T-helper 17 cell (primary cell): ENCODE results near the gene ANOS1. TPM values are rescaled to one million over a fixed set of nuclear protein-coding genes. Genes with fewer than 3 reads are reported as not detected.

Experiments
- ATAC-seq: fragments of 150-1000 bp; cut with Tn5 transposase; 2 replicates; pipeline ENCODE4 v1.10.0; 2021; ENCODE audit warnings: mild to moderate bottlenecking, moderate library complexity
- DNase-seq, 3 donors: peaks; one replicate each; pipeline versions ENCODE4 v3.0.0 to v3.0.0-alpha.2; 2020 to 2021
- H3K9me3 ChIP-seq: one replicate; pipeline ENCODE4 v1.7.0; 2013; ENCODE audit warnings: low read length, mild to moderate bottlenecking; ENCODE audit not compliant: control insufficient read depth, poor library complexity, severe bottlenecking
- H3K27ac Mint-ChIP-seq: one replicate; pipeline ENCODE4 v1.8.0; 2022; ENCODE audit warnings: mild to moderate bottlenecking, moderate library complexity, mixed read lengths
- H3K27me3 Mint-ChIP-seq: one replicate; pipeline ENCODE4 v1.8.0; 2022; ENCODE audit warnings: mixed read lengths
- H3K36me3 Mint-ChIP-seq: one replicate; pipeline ENCODE4 v1.8.0; 2022; ENCODE audit warnings: low read depth, mixed read lengths
- H3K4me1 Mint-ChIP-seq: one replicate; pipeline ENCODE4 v1.8.0; 2022; ENCODE audit warnings: mild to moderate bottlenecking, mixed read lengths
- H3K4me3 Mint-ChIP-seq: one replicate; pipeline ENCODE4 v1.8.0; 2022; ENCODE audit warnings: mild to moderate bottlenecking, moderate library complexity, mixed read lengths
- total RNA-seq, 4 donors: library from RNA in 2 of 4; stranded (reverse) in 2 of 4; gene quantifications; one replicate each; pipeline ENCODE4 v1.2.3 and lab custom pipeline; 2022 to 2026

ANOS1 gene
- total RNA-seq, 2 donors from 2014 or later = 0.05 TPM

GRCh38 chrX:8636497-8636896, 95.4 kb downstream of the ANOS1 start:
- Mint-ChIP-seq H3K4me1 (no peaks in the 10 kb centered on the region), H3K4me3 (no peak overlapping the region), H3K36me3 (no peaks in the 10 kb centered on the region), H3K27ac (no peak overlapping the region), H3K27me3 (no peaks in the 10 kb centered on the region)
- no peaks in the 10 kb centered on the region for H3K9me3 ChIP-seq
- no peak for ATAC-seq
- DNase-seq = no peak

GRCh38 chrX:8635812-8636211, 96.1 kb downstream of the ANOS1 start:
- H3K27me3 Mint-ChIP-seq = no peaks in the 10 kb centered on the region
- H3K4me1 Mint-ChIP-seq = no peaks in the 10 kb centered on the region
- no peak for ATAC-seq
- no peak overlapping the region for H3K27ac Mint-ChIP-seq
- H3K4me3 Mint-ChIP-seq = no peak overlapping the region
- DNase-seq = no peak
- no peaks in the 10 kb centered on the region for H3K36me3 Mint-ChIP-seq
- H3K9me3 ChIP-seq = no peaks in the 10 kb centered on the region

GRCh38 chrX:8632924-8633323, 99.0 kb downstream of the ANOS1 start:
- Mint-ChIP-seq H3K4me3 (no peak overlapping the region), H3K36me3 (no peaks in the 10 kb centered on the region), H3K4me1 (no peaks in the 10 kb centered on the region), H3K27me3 (no peaks in the 10 kb centered on the region), H3K27ac (no peak overlapping the region)
- no peak for DNase-seq
- H3K9me3 ChIP-seq = no peaks in the 10 kb centered on the region
- no peak for ATAC-seq

- ATAC-seq (no peak), DNase-seq (no peak)
- Mint-ChIP-seq H3K4me3 (no peak overlapping the region), H3K36me3 (no peaks in the 10 kb centered on the region), H3K4me1 (no peaks in the 10 kb centered on the region), H3K27ac (no peak overlapping the region), H3K27me3 (no peaks in the 10 kb centered on the region)
- H3K9me3 ChIP-seq = no peaks in the 10 kb centered on the region
Measured at GRCh38 chrX:8629871-8630270, 102.1 kb downstream of the ANOS1 start.

GRCh38 chrX:8627796-8628195, 104.1 kb downstream of the ANOS1 start:
- DNase-seq (no peak), ATAC-seq (no peak)
- Mint-ChIP-seq H3K4me3 (no peak overlapping the region), H3K4me1 (no peaks in the 10 kb centered on the region), H3K36me3 (no peaks in the 10 kb centered on the region), H3K27ac (no peak overlapping the region), H3K27me3 (no peaks in the 10 kb centered on the region)
- H3K9me3 ChIP-seq = no peaks in the 10 kb centered on the region

GRCh38 chrX:8607326-8607725, 124.6 kb downstream of the ANOS1 start:
- no peak overlapping the region for H3K27ac Mint-ChIP-seq

GRCh38 chrX:8604131-8604530, 127.8 kb downstream of the ANOS1 start:
- Mint-ChIP-seq H3K36me3 (no peaks in the 10 kb centered on the region), H3K4me3 (no peak overlapping the region), H3K27ac (no peak overlapping the region), H3K27me3 (no peaks in the 10 kb centered on the region), H3K4me1 (no peaks in the 10 kb centered on the region)
- DNase-seq (no peak), ATAC-seq (no peak)
- H3K9me3 ChIP-seq = no peaks in the 10 kb centered on the region

More at GRCh38 chrX:8607326-8607725, 124.6 kb downstream of the ANOS1 start:
- DNase-seq = no peak
- H3K9me3 ChIP-seq = no peaks in the 10 kb centered on the region
- H3K27me3 Mint-ChIP-seq = no peaks in the 10 kb centered on the region
- H3K4me3 Mint-ChIP-seq = no peak overlapping the region
- H3K36me3 Mint-ChIP-seq = no peaks in the 10 kb centered on the region
- no peak for ATAC-seq
- H3K4me1 Mint-ChIP-seq = no peaks in the 10 kb centered on the region

- Mint-ChIP-seq H3K4me1 (no peaks in the 10 kb centered on the region), H3K36me3 (no peaks in the 10 kb centered on the region), H3K4me3 (no peak overlapping the region), H3K27ac (no peak overlapping the region), H3K27me3 (no peaks in the 10 kb centered on the region)
- ATAC-seq (no peak), DNase-seq (no peak)
- H3K9me3 ChIP-seq = no peaks in the 10 kb centered on the region
Measured at GRCh38 chrX:8591501-8591900, 140.4 kb downstream of the ANOS1 start.

GRCh38 chrX:8586953-8587352, 145.0 kb downstream of the ANOS1 start:
- Mint-ChIP-seq H3K27ac (no peak overlapping the region), H3K27me3 (no peaks in the 10 kb centered on the region), H3K4me1 (no peaks in the 10 kb centered on the region), H3K36me3 (no peaks in the 10 kb centered on the region), H3K4me3 (no peak overlapping the region)
- H3K9me3 ChIP-seq = no peaks in the 10 kb centered on the region
- DNase-seq = no peak
- no peak for ATAC-seq

GRCh38 chrX:8579602-8580001, 152.3 kb downstream of the ANOS1 start:
- H3K27ac Mint-ChIP-seq = no peak overlapping the region
- DNase-seq (no peak), ATAC-seq (no peak)
- H3K9me3 ChIP-seq = no peaks in the 10 kb centered on the region
- H3K36me3 Mint-ChIP-seq = no peaks in the 10 kb centered on the region
- H3K4me3 Mint-ChIP-seq = no peak overlapping the region
- H3K27me3 Mint-ChIP-seq = no peaks in the 10 kb centered on the region
- H3K4me1 Mint-ChIP-seq = no peaks in the 10 kb centered on the region

GRCh38 chrX:8576821-8577220, 155.1 kb downstream of the ANOS1 start:
- H3K27me3 Mint-ChIP-seq = no peaks in the 10 kb centered on the region
- no peak overlapping the region for H3K4me3 Mint-ChIP-seq
- no peaks in the 10 kb centered on the region for H3K9me3 ChIP-seq
- no peak overlapping the region for H3K27ac Mint-ChIP-seq
- no peak for ATAC-seq
- DNase-seq = no peak
- no peaks in the 10 kb centered on the region for H3K4me1 Mint-ChIP-seq
- H3K36me3 Mint-ChIP-seq = no peaks in the 10 kb centered on the region

GRCh38 chrX:8565729-8566128, 166.2 kb downstream of the ANOS1 start:
- no peaks in the 10 kb centered on the region for H3K4me1 Mint-ChIP-seq
- H3K9me3 ChIP-seq = no peaks in the 10 kb centered on the region
- H3K36me3 Mint-ChIP-seq = no peaks in the 10 kb centered on the region
- DNase-seq (no peak), ATAC-seq (no peak)
- no peak overlapping the region for H3K27ac Mint-ChIP-seq
- no peak overlapping the region for H3K4me3 Mint-ChIP-seq
- no peaks in the 10 kb centered on the region for H3K27me3 Mint-ChIP-seq

GRCh38 chrX:8548446-8548845, 183.5 kb downstream of the ANOS1 start:
- Mint-ChIP-seq H3K4me1 (no peaks in the 10 kb centered on the region), H3K36me3 (no peaks in the 10 kb centered on the region), H3K27me3 (no peaks in the 10 kb centered on the region), H3K4me3 (no peak overlapping the region), H3K27ac (no peak overlapping the region)
- H3K9me3 ChIP-seq = no peaks in the 10 kb centered on the region
- no peak for DNase-seq
- ATAC-seq = no peak

- H3K27me3 Mint-ChIP-seq = no peaks in the 10 kb centered on the region
Measured at GRCh38 chrX:8546715-8547114, 185.2 kb downstream of the ANOS1 start.

GRCh38 chrX:8520791-8521190, 211.1 kb downstream of the ANOS1 start:
- no peaks in the 10 kb centered on the region for H3K9me3 ChIP-seq
- ATAC-seq = no peak
- no peak overlapping the region for H3K4me3 Mint-ChIP-seq
- H3K36me3 Mint-ChIP-seq = no peaks in the 10 kb centered on the region
- no peaks in the 10 kb centered on the region for H3K4me1 Mint-ChIP-seq
- no peak for DNase-seq
- H3K27ac Mint-ChIP-seq = no peak overlapping the region
- H3K27me3 Mint-ChIP-seq = no peaks in the 10 kb centered on the region

More at GRCh38 chrX:8546715-8547114, 185.2 kb downstream of the ANOS1 start:
- Mint-ChIP-seq H3K36me3 (no peaks in the 10 kb centered on the region), H3K4me3 (no peak overlapping the region), H3K27ac (no peak overlapping the region), H3K4me1 (no peaks in the 10 kb centered on the region)
- no peaks in the 10 kb centered on the region for H3K9me3 ChIP-seq
- ATAC-seq (no peak), DNase-seq (no peak)
